Measurements from ENCODE around the gene ZNF345.

DNA sequence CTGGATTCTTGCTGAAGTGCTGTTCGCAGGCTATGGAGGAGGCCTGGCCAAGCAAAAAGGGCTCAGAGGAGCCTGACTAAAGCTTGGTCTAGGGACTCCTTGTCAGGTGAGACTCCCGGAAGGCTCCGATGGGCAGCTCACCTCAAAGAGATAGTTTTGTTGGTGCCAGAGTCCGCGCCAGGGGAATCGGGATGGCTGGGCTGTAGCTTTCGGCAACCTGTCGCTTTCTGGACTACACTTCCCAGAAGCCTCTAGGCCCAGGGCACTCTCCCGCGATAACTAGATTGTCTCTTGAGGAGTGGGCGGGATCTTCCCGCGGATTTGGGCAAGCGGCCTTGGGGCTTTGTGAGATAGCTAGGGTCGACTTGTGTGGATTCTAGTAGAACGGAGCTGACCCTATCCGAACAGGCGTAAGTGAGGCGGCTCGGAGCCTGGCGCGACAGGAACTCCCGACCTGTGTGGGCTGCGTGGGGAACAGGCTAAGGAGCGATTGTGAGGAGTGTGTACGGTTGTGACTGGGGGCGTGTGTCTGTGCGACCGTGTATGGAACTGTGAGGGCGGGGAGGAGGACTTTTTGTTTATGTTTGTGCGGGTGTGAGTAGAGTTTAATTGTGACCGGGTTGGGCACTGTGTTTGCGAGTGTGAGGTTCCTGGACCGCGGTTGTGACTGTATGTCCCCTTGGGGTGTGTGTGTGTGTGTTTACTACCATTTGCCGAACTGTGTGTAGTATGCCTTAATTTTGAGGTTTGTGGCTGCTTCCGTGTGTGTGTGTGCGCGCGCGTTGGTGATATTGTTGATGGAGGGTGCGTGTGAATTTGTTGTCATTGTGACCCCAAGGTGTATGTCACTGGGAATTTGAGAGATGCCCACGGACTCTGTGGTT, at the start of gene ZNF345:
- TF ChIP-seq, protein P1, sequence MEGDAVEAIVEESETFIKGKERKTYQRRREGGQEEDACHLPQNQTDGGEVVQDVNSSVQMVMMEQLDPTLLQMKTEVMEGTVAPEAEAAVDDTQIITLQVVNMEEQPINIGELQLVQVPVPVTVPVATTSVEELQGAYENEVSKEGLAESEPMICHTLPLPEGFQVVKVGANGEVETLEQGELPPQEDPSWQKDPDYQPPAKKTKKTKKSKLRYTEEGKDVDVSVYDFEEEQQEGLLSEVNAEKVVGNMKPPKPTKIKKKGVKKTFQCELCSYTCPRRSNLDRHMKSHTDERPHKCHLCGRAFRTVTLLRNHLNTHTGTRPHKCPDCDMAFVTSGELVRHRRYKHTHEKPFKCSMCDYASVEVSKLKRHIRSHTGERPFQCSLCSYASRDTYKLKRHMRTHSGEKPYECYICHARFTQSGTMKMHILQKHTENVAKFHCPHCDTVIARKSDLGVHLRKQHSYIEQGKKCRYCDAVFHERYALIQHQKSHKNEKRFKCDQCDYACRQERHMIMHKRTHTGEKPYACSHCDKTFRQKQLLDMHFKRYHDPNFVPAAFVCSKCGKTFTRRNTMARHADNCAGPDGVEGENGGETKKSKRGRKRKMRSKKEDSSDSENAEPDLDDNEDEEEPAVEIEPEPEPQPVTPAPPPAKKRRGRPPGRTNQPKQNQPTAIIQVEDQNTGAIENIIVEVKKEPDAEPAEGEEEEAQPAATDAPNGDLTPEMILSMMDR (IDR thresholded peaks at IDR 0.05), result no peak
- TF ChIP-seq POLR2A (IDR thresholded peaks at IDR 0.05), result no peak

Data from vagina (tissue), 2 donors.